GM19455 (cell line): ENCODE measurements around the gene PDZD2.
"Not testable (repeated sequence)": the region's sequence is repeated elsewhere in the genome, so short reads cannot be mapped to it uniquely, and the experiment has no call there.

Experiments
- ATAC-seq: cut with Tn5 transposase; IDR thresholded peaks from one replicate; pipeline ENCODE4 v1.9.1; 2021; ENCODE audit not compliant: unreplicated experiment

PDZD2 gene

GRCh38 chr5:31731710-31732301 is 92.9 kb downstream of the PDZD2 start:
- no peak for ATAC-seq

DNA sequence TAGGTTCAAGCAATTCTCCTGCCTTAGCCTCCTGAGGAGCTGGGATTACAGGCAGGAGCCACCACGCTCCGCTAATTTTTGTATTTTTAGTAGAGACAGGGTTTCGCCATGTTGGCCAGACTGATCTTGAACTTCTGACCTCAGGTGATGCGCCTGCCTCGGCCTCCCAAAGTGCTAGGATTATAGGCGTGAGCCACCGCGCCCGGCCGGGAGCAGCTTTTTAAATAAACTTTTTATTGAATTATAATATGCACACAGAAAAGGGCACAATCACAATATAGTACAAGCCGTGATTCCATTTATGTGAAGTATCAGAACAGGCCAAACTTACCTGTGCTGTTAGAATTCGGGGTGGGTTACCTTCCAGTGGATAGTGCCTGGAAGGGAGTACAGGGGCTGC is 93.9 kb downstream of the PDZD2 start:
- ATAC-seq = not testable (repeated sequence)

- ATAC-seq = no peak
Measured at GRCh38 chr5:31733371-31733770, 94.4 kb downstream of the PDZD2 start.

DNA sequence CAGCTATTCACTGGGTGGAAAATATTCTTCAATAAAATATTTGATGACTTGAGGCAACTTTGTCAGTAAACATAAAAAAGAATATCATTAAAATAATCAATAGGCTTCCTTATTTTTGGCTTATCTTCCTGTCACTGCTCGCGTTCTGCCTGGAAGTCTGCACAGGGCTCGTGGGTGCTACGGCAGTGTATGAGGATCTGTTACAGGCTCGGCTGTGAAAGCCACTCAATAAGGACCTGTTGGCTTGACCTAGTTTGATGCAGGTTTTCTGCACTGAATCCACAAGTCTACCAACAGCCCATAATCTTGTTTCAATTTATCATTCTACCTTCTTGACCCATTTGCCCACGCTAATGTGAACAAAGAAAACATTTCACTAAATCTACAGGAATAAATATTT is 97.2 kb downstream of the PDZD2 start:
- no peak for ATAC-seq

GRCh38 chr5:31738199-31738598 is 99.3 kb downstream of the PDZD2 start:
- ATAC-seq = no peak

DNA sequence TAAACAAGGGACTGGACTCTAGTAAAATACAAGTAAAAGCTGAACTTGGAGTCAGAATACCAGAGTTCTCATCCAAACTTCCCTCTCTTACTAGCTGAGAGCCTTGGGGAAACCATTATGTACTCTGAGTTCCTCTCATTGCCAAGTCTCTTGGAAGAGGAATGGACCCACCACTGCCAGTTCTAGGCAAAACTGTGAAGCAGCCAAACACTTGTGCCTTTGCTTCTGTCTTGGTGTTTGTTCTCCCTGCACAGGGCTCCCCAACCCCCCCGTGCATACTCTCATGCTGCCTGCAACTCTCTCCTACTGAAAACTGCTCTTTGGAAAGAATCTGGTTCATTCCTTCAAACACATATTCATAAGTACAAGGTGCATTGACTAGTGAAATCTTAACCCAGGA is 102.6 kb downstream of the PDZD2 start:
- ATAC-seq = no peak

GRCh38 chr5:31743678-31744077 is 104.7 kb downstream of the PDZD2 start:
- ATAC-seq = no peak

DNA sequence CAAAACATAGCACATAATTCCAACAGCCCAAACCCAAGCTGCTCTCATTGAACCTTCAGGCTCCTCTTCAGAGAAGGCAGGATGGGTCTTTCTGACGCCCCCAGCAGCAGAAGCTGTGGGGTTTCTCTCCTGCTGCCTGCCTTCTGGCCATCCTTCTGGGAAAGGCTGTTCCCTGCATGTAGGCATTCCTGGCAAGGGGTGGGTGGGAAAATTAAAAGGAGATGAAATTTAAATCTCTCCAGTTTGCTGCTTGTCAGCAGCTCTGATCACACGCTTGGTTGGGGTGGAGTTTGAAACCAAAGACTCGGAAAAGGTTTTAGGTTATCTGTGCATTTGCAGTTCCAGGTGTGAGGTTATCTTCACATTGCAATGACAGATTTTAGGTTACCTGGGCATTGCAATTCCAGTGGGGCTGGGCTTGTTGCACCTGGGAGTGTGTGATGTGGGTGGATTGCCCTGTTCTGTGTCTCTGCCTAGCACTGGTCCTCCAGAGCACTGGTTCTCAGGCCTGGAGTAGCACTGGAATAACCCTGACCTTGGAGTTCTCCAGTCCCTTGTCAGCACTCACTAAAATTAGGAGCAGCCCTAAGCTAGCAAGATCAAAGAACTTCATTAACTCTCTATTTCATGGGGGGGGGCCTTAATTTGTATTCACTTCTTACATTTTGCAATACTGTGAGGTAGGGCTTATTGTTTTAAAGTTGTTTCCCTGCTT is 109.7 kb downstream of the PDZD2 start:
- ATAC-seq = no peak

- no peak for ATAC-seq
Measured at GRCh38 chr5:31750215-31750614, 111.3 kb downstream of the PDZD2 start.

- no peak for ATAC-seq
Measured at GRCh38 chr5:31751610-31752009, 112.7 kb downstream of the PDZD2 start.

DNA sequence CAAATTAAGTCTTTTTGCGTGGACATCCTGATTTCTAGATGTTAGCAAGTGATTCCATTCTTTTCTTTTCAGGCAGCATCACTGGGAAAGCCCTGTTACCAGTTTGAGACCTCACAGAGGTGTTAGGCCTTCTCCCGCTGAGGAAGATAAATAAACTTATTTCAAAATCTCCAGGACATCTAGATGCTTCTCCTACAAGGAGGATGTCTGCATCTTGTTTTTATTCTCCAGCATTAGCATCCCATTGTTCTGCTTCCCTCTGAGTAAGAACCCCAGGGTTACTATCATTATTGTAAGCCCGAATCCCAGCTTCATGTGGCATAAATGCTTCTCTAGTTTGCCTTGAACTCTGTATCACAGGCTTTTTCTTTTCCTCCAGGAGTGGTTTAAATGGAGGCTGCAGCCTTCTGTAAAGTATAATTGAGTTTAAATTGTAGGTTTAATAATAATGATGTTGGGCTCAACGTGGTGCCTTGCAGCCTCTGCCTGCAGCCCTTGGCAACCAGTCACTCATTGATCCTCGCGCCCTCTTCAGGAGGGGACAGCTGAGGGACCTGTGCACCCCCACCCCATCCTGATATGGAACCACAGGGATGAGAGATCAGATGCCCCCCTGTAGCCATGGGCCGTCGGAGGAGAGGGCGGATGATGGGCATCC is 114.9 kb downstream of the PDZD2 start:
- ATAC-seq = no peak

- ATAC-seq = no peak
Measured at GRCh38 chr5:31754358-31754704, 115.4 kb downstream of the PDZD2 start.

- no peak for ATAC-seq
Measured at GRCh38 chr5:31754741-31755675, 116.1 kb downstream of the PDZD2 start.

DNA sequence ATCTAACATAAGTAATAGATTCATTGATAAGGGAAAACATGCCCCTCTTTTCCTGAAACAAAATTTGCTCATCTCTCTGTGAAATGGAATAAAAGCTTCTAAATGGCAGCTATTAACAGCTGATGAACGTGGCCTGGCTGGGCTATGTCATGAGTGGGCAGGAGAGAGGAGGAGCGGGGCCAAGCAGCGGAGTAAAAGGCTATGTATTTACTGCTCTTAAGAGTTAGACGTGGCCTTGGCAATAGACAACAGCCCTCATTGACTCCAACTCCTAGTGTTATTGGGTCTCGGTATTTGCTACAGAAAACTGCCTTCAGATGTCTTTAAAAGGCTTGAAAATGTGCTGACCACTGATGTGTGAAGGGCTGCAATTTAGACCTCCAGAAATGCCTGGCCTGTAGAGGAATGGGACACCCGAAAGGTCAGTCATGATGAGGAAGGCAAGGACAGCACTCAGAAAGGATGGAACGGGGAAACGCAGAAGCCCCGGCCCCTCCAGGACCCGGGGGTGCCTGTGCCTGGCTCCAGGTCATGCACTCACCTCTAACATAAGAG is 116.8 kb downstream of the PDZD2 start:
- no peak for ATAC-seq

GRCh38 chr5:31757806-31758205 is 118.9 kb downstream of the PDZD2 start:
- no peak for ATAC-seq

GRCh38 chr5:31758803-31759425 is 120.0 kb downstream of the PDZD2 start:
- no peak for ATAC-seq

GRCh38 chr5:31759925-31760324 is 121.0 kb downstream of the PDZD2 start:
- no peak for ATAC-seq

DNA sequence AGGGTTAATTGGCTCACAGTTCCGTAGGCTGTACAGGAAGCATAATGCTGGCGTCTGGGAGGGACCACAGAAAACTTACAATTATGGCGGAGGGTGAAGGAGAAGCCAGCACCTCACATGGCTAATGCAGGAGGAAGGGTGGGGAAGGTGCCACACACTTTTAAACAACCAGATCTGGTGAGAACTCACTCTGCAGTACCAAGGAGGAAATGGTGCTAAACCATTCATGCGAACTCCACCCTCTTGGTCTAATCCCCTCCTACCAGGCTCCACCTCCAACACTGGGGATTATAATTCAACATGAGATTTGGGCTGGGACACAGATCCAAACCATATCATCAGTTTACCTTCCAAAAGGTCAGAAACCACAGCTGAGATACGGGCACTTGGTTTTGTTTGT is 122.9 kb downstream of the PDZD2 start:
- ATAC-seq = no peak

DNA sequence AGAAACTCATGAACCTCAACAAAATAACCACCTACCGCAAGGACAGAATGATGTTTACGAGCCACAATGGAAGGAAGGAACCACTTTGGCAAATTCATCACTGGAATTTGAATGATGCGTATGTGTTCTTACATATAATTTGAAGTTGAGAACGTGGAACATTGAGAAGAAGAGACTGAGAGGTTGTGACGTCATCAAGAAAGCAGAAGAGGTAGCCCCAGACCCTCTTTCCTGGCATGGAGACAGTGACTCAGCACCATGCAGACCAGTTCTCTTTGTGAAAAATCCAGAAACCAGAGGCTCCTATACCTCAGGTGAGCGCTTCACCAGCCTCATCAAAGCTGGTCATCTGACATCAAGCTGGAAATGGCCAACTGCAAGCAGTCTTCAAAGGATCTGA is 124.5 kb downstream of the PDZD2 start:
- ATAC-seq = no peak

DNA sequence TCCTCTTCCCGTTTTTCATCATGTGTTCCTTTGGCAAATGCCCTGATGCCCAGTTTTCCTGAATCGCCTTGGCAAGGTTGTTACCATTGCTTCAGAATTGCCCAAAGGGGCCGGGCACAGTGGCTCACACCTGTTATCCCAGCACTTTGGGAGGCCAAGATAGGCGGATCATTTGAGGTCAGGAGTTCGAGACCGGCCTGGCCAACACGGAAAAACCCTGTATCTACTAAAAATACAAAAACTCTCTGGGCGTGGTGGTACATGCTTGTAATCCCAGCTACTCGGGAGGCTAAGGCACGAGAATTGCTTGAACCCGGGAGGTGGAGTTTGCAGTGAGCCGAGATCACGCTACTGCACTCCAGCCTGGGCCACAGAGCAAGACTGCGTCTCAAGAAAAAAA is 125.8 kb downstream of the PDZD2 start:
- not testable (repeated sequence) for ATAC-seq
